Astrocyte of the spinal cord (primary cell): Measurements from ENCODE around the gene F7.
"Not testable (repeated sequence)": the region's sequence is repeated elsewhere in the genome, so short reads cannot be mapped to it uniquely, and the experiment has no call there.

Experiments
- DNase-seq: peaks from one replicate; pipeline ENCODE4 v3.0.0; 2011; ENCODE audit warnings: low read depth, low spot score
- H3K4me3 ChIP-seq: 2 replicates; pipeline ENCODE4 v1.5.1; 2011; ENCODE audit warnings: low read depth, mild to moderate bottlenecking, low read length, moderate library complexity
- in situ Hi-C: cut with HindIII; loops from 2 replicates; pipeline ENCODE4 v1.10.0; 2017; ENCODE audit warnings: low sequenced_read_pairs
- TF ChIP-seq, protein P1 (sequence below): IDR thresholded peaks from 2 replicates; pipeline ENCODE4 v1.5.1; 2012; ENCODE audit warnings: low read depth, mild to moderate bottlenecking, low read length, inconsistent platforms

The F7 gene

DNA sequence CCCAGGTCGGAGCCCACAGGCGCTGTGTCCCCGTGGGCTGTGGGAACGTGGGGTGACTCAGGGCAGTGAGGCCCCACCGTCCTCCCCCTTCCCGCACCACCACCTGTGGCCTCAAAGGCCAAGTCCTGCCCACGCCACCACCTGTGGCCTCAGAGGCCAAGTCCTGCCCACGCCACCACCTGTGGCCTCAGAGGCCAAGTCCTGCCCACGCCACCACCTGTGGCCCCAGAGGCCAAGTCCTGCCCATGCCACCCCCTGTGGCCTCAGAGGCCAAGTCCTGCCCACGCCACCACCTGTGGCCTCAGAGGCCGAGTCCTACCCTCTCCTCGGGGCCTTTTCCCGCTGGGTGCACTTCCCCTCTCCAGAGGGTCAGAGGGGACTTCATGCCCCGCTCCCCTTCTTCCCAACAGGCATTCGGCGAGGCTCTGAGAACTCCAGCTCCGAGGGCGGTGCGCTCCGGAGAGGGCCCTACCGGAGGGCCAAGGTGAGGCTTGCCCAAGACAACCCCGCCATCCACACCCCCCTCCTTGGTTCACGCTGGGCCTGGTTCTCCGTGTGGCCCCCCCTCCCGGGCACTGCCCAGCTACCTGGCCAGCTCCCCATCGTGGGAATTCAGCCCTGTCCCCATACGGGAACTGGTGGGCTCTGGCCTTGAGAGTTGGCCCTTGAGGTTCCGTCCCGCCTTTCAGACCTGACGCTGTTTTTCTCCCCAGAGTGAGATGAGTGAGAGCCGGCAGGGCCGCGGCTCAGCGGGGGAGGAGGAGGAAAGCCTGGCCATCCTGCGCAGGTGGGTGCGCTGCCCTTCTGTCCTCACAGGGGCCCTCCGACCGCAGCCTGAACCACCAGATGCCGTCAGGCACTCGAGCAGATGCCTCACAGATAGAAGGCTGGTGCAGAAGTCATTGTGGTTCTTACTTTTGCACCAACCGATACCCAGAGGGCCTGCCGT lies 27.4 kb upstream of the F7 start:
- TF ChIP-seq, protein P1, sequence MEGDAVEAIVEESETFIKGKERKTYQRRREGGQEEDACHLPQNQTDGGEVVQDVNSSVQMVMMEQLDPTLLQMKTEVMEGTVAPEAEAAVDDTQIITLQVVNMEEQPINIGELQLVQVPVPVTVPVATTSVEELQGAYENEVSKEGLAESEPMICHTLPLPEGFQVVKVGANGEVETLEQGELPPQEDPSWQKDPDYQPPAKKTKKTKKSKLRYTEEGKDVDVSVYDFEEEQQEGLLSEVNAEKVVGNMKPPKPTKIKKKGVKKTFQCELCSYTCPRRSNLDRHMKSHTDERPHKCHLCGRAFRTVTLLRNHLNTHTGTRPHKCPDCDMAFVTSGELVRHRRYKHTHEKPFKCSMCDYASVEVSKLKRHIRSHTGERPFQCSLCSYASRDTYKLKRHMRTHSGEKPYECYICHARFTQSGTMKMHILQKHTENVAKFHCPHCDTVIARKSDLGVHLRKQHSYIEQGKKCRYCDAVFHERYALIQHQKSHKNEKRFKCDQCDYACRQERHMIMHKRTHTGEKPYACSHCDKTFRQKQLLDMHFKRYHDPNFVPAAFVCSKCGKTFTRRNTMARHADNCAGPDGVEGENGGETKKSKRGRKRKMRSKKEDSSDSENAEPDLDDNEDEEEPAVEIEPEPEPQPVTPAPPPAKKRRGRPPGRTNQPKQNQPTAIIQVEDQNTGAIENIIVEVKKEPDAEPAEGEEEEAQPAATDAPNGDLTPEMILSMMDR: no peak
- DNase-seq: no peak
- no peak overlapping the region for H3K4me3 ChIP-seq
- in situ Hi-C loops: no loop called here

DNA sequence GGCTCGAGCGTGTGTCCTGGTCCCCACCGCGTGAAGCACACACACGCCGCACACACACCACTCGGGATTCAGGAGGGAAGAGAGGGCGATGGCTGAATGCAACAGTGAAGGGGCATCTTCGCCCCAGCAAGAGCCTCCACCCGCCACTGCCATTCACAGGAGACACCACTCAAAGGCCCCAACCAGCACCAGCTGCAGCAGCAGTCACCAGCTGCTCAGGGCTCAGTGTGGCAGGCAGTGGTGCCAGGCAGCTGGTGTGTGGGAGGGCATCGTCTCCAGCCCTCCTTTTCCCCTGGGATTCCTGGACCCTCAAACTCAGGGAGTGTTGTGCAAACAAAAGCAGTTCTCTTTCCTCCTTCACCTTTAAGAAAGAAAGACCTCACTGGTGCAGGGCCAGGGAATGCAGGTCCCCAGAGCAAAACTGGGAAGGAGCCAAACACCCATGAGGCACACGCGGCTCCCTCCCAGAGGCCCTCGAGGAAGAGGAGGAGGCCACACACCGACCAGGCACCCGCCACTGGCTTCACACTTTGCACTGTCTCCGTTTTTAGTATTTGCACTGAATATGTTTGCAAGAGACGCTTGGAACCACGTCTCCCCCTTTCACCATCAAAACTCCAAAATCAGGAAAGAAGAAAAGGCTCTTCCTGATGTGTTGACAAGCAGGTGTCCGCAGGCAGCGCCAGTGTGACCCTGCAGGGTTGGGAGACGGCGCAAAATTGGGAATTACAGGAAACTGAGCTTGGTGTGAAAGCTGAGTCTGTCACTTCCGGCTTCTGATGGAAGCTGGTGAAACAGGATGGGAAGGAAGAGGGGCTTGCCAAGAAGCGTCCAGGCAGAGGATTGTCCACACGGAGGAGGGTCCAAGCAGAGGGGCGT lies 26.4 kb upstream of the F7 start:
- no peak overlapping the region for H3K4me3 ChIP-seq
- in situ Hi-C loops: no loop called here
- DNase-seq: no peak
- TF ChIP-seq, protein P1: no peak

DNA sequence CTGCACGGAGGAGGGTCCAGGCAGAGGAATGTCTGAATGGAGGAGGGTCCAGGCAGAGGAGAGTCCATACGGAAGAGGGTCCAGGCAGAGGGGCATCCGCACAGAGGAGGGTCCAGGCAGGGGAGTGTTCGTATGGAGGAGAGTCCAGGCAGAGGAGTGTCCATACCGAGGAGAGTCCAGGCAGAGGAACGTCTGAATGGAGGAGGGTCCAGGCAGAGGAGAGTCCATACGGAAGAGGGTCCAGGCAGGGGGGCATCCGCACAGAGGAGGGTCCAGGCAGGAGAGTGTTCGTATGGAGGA lies 25.9 kb upstream of the F7 start:
- in situ Hi-C loops, DNase-seq, H3K4me3 ChIP-seq: not testable (repeated sequence)

DNA sequence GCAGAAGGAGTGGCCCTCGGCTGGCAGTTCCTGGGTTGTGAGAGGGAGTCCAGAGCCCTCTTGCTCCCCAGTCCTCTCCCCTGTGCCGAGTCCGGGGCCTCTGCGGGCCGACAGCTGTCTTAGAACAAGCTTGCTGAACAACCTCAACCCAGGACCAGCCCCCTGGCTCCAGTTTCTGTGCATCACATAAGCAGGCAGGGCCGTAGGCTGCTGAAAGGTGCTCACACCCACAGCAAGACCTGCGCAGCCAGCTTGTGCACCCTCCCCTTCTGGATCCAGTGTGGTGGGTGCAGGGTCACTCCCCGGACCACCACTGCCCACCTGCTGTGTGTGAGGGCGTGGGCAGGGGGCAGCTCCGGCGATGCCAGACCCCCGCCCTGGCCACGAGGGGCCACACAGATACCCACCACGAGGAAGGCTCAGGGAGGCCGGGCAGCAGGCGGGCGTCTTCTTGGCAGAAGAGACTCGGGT lies 25.2 kb upstream of the F7 start:
- no peak for DNase-seq
- TF ChIP-seq, protein P1: no peak
- in situ Hi-C loops: no loop called here

DNA sequence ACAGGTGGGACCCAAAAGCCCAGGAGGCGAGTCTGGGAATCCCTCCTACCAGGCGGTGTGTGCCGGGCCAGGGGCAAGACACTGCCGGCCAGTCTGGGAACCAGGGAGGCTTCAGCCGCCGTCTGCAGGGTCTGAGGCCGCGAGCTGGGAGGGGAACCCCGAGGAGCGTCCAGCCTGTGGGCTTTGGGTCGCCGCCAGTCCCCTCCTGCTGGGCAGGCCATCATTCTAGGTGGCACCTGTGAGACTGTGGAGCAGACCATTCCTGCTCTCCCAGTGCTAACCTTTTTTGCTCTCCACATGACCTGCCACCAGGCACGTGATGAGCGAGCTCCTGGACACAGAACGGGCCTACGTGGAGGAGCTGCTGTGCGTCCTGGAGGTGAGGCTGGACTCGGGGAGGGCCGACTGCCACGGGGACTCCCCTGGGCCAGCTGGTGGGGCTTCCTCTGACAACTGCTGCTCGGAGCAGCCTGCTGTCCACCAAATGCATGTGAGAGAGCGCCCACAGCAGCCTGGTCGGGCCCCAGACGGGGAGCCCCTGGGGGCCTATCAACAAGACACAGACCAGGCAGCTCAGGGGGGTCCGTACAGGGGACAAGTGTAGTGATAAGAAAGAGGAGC lies 24.6 kb upstream of the F7 start:
- TF ChIP-seq, protein P1: no peak

More for the DNA sequence above, 25.2 kb upstream of the F7 start:
- H3K4me3 ChIP-seq: no peak overlapping the region

DNA sequence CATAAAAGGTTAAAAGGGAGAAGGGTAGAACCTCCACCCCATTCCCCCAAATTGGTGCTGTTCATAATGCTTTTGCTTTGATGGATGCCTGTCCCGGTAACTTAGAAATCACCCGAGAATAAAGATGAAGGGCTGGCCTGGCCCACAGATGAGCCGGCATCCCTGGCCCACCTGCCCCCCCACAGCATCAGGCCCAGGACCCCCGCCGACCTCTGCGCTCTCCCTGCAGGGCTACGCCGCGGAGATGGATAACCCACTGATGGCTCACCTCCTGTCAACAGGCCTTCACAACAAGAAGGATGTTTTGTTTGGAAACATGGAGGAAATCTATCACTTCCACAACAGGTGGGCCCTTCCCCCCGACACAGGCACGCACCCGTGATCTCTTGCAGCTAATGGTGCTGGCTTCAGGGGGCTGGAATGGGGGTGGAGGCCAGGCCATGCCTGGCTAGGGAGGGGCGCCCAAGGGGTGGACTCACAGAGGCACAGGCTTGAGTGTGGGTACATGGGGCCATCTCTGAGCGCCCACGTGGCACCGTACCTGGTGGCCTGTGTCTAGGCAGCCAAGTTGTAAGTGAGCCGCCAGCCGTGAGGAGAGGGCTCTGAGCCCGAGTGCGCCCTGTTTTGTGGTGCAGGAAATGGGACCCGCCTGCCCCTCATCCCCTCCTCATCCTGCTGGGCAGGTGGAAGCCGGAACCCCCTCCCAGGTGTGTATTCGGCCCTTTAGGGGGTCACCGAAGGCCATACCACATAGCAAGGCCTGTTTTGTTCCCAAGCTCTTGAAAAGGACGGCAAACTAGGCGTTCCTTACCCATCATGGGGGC lies 23.2 kb upstream of the F7 start:
- TF ChIP-seq, protein P1: no peak
- in situ Hi-C loops: no loop called here
- H3K4me3 ChIP-seq: no peak overlapping the region

More for the DNA sequence above, 24.6 kb upstream of the F7 start:
- DNase-seq: no peak
- no peak overlapping the region for H3K4me3 ChIP-seq
- in situ Hi-C loops: no loop called here

More for the DNA sequence above, 23.2 kb upstream of the F7 start:
- DNase-seq: no peak
